Activated T-cell treated with anti-CD3 and anti-CD28 coated beads for 48 hours (primary cell): ENCODE results near the gene SMPD2.
"Not testable (repeated sequence)": the region's sequence is repeated elsewhere in the genome, so short reads cannot be mapped to it uniquely, and the experiment has no call there.

Source experiments
- DNase-seq: peaks from one replicate; pipeline ENCODE4 v3.0.0-alpha.2; 2020; ENCODE audit warnings: low read depth

SMPD2 gene

GRCh38 chr6:109460161-109460829 lies 19.8 kb downstream of the SMPD2 start:
- DNase-seq = no peak

GRCh38 chr6:109461205-109461604 lies 20.7 kb downstream of the SMPD2 start:
- DNase-seq = not testable (repeated sequence)

GRCh38 chr6:109461733-109462526 lies 21.4 kb downstream of the SMPD2 start:
- DNase-seq = no peak

GRCh38 chr6:109465772-109466171 lies 25.2 kb downstream of the SMPD2 start:
- DNase-seq = no peak

GRCh38 chr6:109466212-109466923 lies 25.8 kb downstream of the SMPD2 start:
- no peak for DNase-seq

- no peak for DNase-seq
Observed at GRCh38 chr6:109467696-109468095, 27.2 kb downstream of the SMPD2 start.

- no peak for DNase-seq
Observed at GRCh38 chr6:109469591-109470189, 29.2 kb downstream of the SMPD2 start.

- DNase-seq = no peak
Observed at GRCh38 chr6:109471105-109471810, 30.7 kb downstream of the SMPD2 start.

GRCh38 chr6:109472132-109472995 lies 31.8 kb downstream of the SMPD2 start:
- DNase-seq = no peak

- DNase-seq = no peak
Observed at GRCh38 chr6:109473120-109473519, 32.6 kb downstream of the SMPD2 start.

GRCh38 chr6:109474995-109475394 lies 34.5 kb downstream of the SMPD2 start:
- no peak for DNase-seq

GRCh38 chr6:109475625-109476024 lies 35.1 kb downstream of the SMPD2 start:
- no peak for DNase-seq

- no peak for DNase-seq
Observed at GRCh38 chr6:109477184-109477583, 36.7 kb downstream of the SMPD2 start.

- no peak for DNase-seq
Observed at GRCh38 chr6:109477725-109478124, 37.2 kb downstream of the SMPD2 start.

- no peak for DNase-seq
Observed at GRCh38 chr6:109478222-109478805, 37.8 kb downstream of the SMPD2 start.

GRCh38 chr6:109478841-109479624 lies 38.5 kb downstream of the SMPD2 start:
- no peak for DNase-seq

- no peak for DNase-seq
Observed at GRCh38 chr6:109480993-109481480, 40.5 kb downstream of the SMPD2 start.

- peak; percentile 89 for DNase-seq
Observed at GRCh38 chr6:109482905-109483734, 42.6 kb downstream of the SMPD2 start, which contains the start of gene ZBTB24. Gene ZBTB24 (minus strand): TSS chr6:109483219. CDS start chr6:109482026, 1,193 bp downstream.

- DNase-seq = no peak
Observed at GRCh38 chr6:109483735-109484057, 43.2 kb downstream of the SMPD2 start.
